Neuronal stem cell (in vitro differentiated cells): ENCODE measurements around the gene GAS2L3.
A peak's percentile ranks its signal among the peaks of the same experiment; 100 is the strongest.

Source experiments
- DNase-seq: peaks from one replicate; pipeline ENCODE4 v3.0.0-alpha.2; 2013; ENCODE audit warnings: low spot score
- H2AFZ ChIP-seq: one replicate; pipeline ENCODE4 v1.6.1; 2013; ENCODE audit warnings: mild to moderate bottlenecking, low read length, inconsistent platforms
- H2AK5ac ChIP-seq: 2 replicates; pipeline ENCODE4 v1.6.1; 2013; ENCODE audit warnings: low read depth, mild to moderate bottlenecking, inconsistent platforms, low read length, moderate library complexity, mixed read lengths
- H2BK120ac ChIP-seq: 2 replicates; pipeline ENCODE4 v1.6.1; 2013; ENCODE audit warnings: low read depth, mild to moderate bottlenecking, inconsistent platforms, low read length, moderate library complexity, mixed read lengths
- H2BK12ac ChIP-seq: one replicate; pipeline ENCODE4 v1.6.1; 2013; ENCODE audit warnings: low read length, inconsistent platforms
- H2BK15ac ChIP-seq: 2 replicates; pipeline ENCODE4 v1.6.1; 2013; ENCODE audit warnings: mild to moderate bottlenecking, low read length, inconsistent platforms, mixed read lengths
- H2BK5ac ChIP-seq: one replicate; pipeline ENCODE4 v1.6.1; 2013; ENCODE audit warnings: inconsistent platforms, mild to moderate bottlenecking, low read length, moderate library complexity
- H3K14ac ChIP-seq: one replicate; pipeline ENCODE4 v1.6.1; 2013; ENCODE audit warnings: low read length, inconsistent platforms
- H3K18ac ChIP-seq: 2 replicates; pipeline ENCODE4 v1.6.1; 2013; ENCODE audit warnings: low read length, inconsistent platforms
- H3K23ac ChIP-seq: 2 replicates; pipeline ENCODE4 v1.6.1; 2013; ENCODE audit warnings: low read depth, mild to moderate bottlenecking, mixed read lengths, low read length, inconsistent platforms; ENCODE audit not compliant: poor library complexity
- H3K27ac ChIP-seq: replicated peaks from 3 replicates; pipeline ENCODE4 v1.5.1; 2013; ENCODE audit warnings: low read length, inconsistent platforms
- H3K27me3 ChIP-seq, 3 experiments: 2 replicates each; pipeline ENCODE4 v1.6.1; 2013; ENCODE audit warnings: low read length in 3 of 3, mild to moderate bottlenecking in 2 of 3, inconsistent platforms in 1 of 3, low read depth in 1 of 3, mixed read lengths in 1 of 3, moderate library complexity in 1 of 3; ENCODE audit not compliant: control insufficient read depth in 3 of 3, insufficient read depth in 3 of 3
- H3K36me3 ChIP-seq, 2 donors: replicated peaks in 1 of 2; 2 replicates each; pipeline ENCODE4 v1.6.1; 2013; ENCODE audit warnings: low read length in 2 of 2; ENCODE audit not compliant: control insufficient read depth in 2 of 2, insufficient read depth in 2 of 2
- H3K4ac ChIP-seq: 2 replicates; pipeline ENCODE4 v1.6.1; 2013; ENCODE audit warnings: inconsistent platforms, mild to moderate bottlenecking, low read length, moderate library complexity
- H3K4me1 ChIP-seq, 2 donors: 1 replicate in 1 of 2; 2 replicates in 1 of 2; pipeline ENCODE4 v1.6.1; 2013; ENCODE audit warnings: low read length in 2 of 2, low read depth in 1 of 2; ENCODE audit not compliant: control insufficient read depth in 2 of 2, insufficient read depth in 1 of 2
- H3K4me2 ChIP-seq: one replicate; pipeline ENCODE4 v1.6.1; 2013; ENCODE audit warnings: mild to moderate bottlenecking, low read length, inconsistent platforms; ENCODE audit not compliant: insufficient read depth, poor library complexity, severe bottlenecking
- H3K4me3 ChIP-seq, 2 donors: 2 replicates each; pipeline ENCODE4 v1.5.1; 2013; ENCODE audit warnings: low read length in 2 of 2, mild to moderate bottlenecking in 2 of 2, inconsistent platforms in 1 of 2, moderate library complexity in 1 of 2
- H3K79me1 ChIP-seq: one replicate; pipeline ENCODE4 v1.6.1; 2013; ENCODE audit warnings: low read depth, mild to moderate bottlenecking, inconsistent platforms, low read length, moderate library complexity
- H3K9ac ChIP-seq: one replicate; pipeline ENCODE4 v1.6.1; 2013; ENCODE audit warnings: mild to moderate bottlenecking, low read depth, low read length, inconsistent platforms; ENCODE audit not compliant: poor library complexity
- H3K9me3 ChIP-seq, 2 donors: replicated peaks in 1 of 2; 2 replicates each; pipeline versions ENCODE3 to v1.6.1; 2013; ENCODE audit warnings: low read length in 2 of 2, mild to moderate bottlenecking in 2 of 2, inconsistent platforms in 1 of 2, low read depth in 1 of 2, mixed read lengths in 1 of 2, moderate library complexity in 1 of 2; ENCODE audit not compliant: control insufficient read depth in 2 of 2, insufficient read depth in 1 of 2
- H4K8ac ChIP-seq: one replicate; pipeline ENCODE4 v1.6.1; 2013; ENCODE audit warnings: low read depth, mild to moderate bottlenecking, inconsistent platforms, low read length, moderate library complexity
- H4K91ac ChIP-seq: one replicate; pipeline ENCODE4 v1.6.1; 2013; ENCODE audit warnings: low read length, low read depth, mild to moderate bottlenecking, inconsistent platforms; ENCODE audit not compliant: poor library complexity
- WGBS, 2 donors: extraction: QIAGEN DNeasy Blood & Tissue Kit; methylation state at CpG; one replicate each; pipeline ENCODE4 v1.1.7; 2013; ENCODE audit warnings: missing lambda C conversion rate in 2 of 2, mixed read lengths in 1 of 2; ENCODE audit not compliant: insufficient read length in 2 of 2, insufficient replicate concordance in 1 of 2; ENCODE audit errors: extremely low coverage in 2 of 2; 5-methylcytosine and 5-hydroxymethylcytosine counted together

GAS2L3 gene

DNA sequence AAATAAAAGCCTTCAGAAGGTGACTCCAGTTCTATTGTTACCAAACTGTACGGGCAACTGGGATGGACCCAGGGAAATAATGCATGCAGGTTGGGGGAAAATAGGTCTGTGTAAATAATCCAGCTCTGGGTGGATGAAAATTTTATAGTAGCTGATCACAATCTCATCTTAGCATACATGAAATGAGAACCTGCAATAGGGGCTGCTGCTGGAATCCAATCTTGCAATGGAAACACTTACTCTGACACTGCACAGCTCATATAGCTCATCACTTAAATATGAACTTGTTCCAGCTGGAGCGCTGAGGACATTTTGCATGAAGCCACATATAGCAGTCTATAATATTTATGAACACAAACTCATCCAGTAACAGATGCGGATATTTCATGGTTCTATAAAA, 40.1 kb upstream of the GAS2L3 start:
- H3K4me1 ChIP-seq: no peaks in the 10 kb centered on the region
- H3K9ac ChIP-seq: no peak overlapping the region
- H2BK5ac ChIP-seq: no peak overlapping the region
- H2AFZ ChIP-seq: no peak overlapping the region
- H3K27ac ChIP-seq: no peak overlapping the region
- H3K4me2 ChIP-seq: no peak overlapping the region
- no peak overlapping the region for H3K4me3 ChIP-seq
- no peaks in the 10 kb centered on the region for H3K36me3 ChIP-seq
- no peak overlapping the region for H2BK12ac ChIP-seq
- no peak overlapping the region for H2BK120ac ChIP-seq
- H3K18ac ChIP-seq: no peak overlapping the region
- H3K23ac ChIP-seq: no peak overlapping the region
- H4K8ac ChIP-seq: no peak overlapping the region
- H4K91ac ChIP-seq: no peak overlapping the region
- DNase-seq: no peak
- H3K9me3 ChIP-seq: no peaks in the 10 kb centered on the region
- no peak overlapping the region for H3K14ac ChIP-seq
- no peaks in the 10 kb centered on the region for H3K27me3 ChIP-seq
- no peaks in the 10 kb centered on the region for H3K79me1 ChIP-seq
- H3K4ac ChIP-seq: no peak overlapping the region
- H2AK5ac ChIP-seq: no peak overlapping the region
- H2BK15ac ChIP-seq: no peak overlapping the region
- WGBS, 2 donors: no CpG with 5 or more reads among the region's 3 CpGs

- H3K4me1 ChIP-seq: no peaks in the 10 kb centered on the region
- H2BK12ac ChIP-seq: no peak overlapping the region
- no peak overlapping the region for H2BK5ac ChIP-seq
- no peaks in the 10 kb centered on the region for H3K27me3 ChIP-seq
- no peak overlapping the region for H3K14ac ChIP-seq
- no peak overlapping the region for H3K18ac ChIP-seq
- H4K91ac ChIP-seq: no peak overlapping the region
- H3K23ac ChIP-seq: no peak overlapping the region
- no peak overlapping the region for H3K27ac ChIP-seq
- DNase-seq: no peak
- H3K36me3 ChIP-seq: no peaks in the 10 kb centered on the region
- no peak overlapping the region for H4K8ac ChIP-seq
- H3K79me1 ChIP-seq: no peaks in the 10 kb centered on the region
- H2AFZ ChIP-seq: no peak overlapping the region
- H3K9me3 ChIP-seq: no peaks in the 10 kb centered on the region
- H3K4me3 ChIP-seq: no peak overlapping the region
- H3K4ac ChIP-seq: no peak overlapping the region
- H3K4me2 ChIP-seq: no peak overlapping the region
- H2BK120ac ChIP-seq: no peak overlapping the region
- H3K9ac ChIP-seq: no peak overlapping the region
- no peak overlapping the region for H2AK5ac ChIP-seq
- no CpG with 5 or more reads among the region's 6 CpGs for WGBS, 2 donors
- no peak overlapping the region for H2BK15ac ChIP-seq
Measured at GRCh38 chr12:100534625-100535227, 38.8 kb upstream of the GAS2L3 start.

GRCh38 chr12:100539202-100539601, 34.3 kb upstream of the GAS2L3 start:
- Histone ChIP-seq H3K79me1 (no peaks in the 10 kb centered on the region), H3K9ac (no peak overlapping the region), H3K23ac (no peak overlapping the region), H3K4me1 (no peaks in the 10 kb centered on the region), H3K4me3 (no peak overlapping the region), H2BK120ac (no peak overlapping the region), H3K27ac (no peak overlapping the region), H3K36me3 (no peaks in the 10 kb centered on the region), H2AK5ac (no peak overlapping the region), H4K91ac (no peak overlapping the region), H2BK5ac (no peak overlapping the region), H2BK12ac (no peak overlapping the region), H3K18ac (no peak overlapping the region), H3K27me3 (no peaks in the 10 kb centered on the region), H3K14ac (no peak overlapping the region), H3K4ac (no peak overlapping the region), H3K4me2 (no peak overlapping the region), H2AFZ (no peak overlapping the region), H4K8ac (no peak overlapping the region), H3K9me3 (no peaks in the 10 kb centered on the region), H2BK15ac (no peak overlapping the region)
- WGBS, 2 donors: no CpG with 5 or more reads among the region's 2 CpGs
- peak; percentile 57 for DNase-seq

GRCh38 chr12:100544165-100544564, 29.3 kb upstream of the GAS2L3 start:
- H3K79me1 ChIP-seq: no peaks in the 10 kb centered on the region
- H3K27me3 ChIP-seq: no peaks in the 10 kb centered on the region
- no peaks in the 10 kb centered on the region for H3K4me1 ChIP-seq

More at GRCh38 chr12:100544165-100544564, 29.3 kb upstream of the GAS2L3 start:
- Histone ChIP-seq H2BK15ac (no peak overlapping the region), H3K23ac (no peak overlapping the region), H3K4me3 (no peak overlapping the region), H3K4ac (no peak overlapping the region), H3K36me3 (no peaks in the 10 kb centered on the region), H3K18ac (no peak overlapping the region), H3K9me3 (no peaks in the 10 kb centered on the region), H2AK5ac (no peak overlapping the region), H4K91ac (no peak overlapping the region), H3K9ac (no peak overlapping the region), H2BK120ac (no peak overlapping the region), H3K4me2 (no peak overlapping the region), H4K8ac (no peak overlapping the region), H2AFZ (no peak overlapping the region), H2BK5ac (no peak overlapping the region), H3K14ac (no peak overlapping the region), H2BK12ac (no peak overlapping the region), H3K27ac (no peak overlapping the region)
- no CpG with 5 or more reads among the region's 4 CpGs for whole genome bisulfite sequencing, 2 donors
- DNase-seq: no peak
